Measurements from ENCODE around the gene CALML3.

DNA sequence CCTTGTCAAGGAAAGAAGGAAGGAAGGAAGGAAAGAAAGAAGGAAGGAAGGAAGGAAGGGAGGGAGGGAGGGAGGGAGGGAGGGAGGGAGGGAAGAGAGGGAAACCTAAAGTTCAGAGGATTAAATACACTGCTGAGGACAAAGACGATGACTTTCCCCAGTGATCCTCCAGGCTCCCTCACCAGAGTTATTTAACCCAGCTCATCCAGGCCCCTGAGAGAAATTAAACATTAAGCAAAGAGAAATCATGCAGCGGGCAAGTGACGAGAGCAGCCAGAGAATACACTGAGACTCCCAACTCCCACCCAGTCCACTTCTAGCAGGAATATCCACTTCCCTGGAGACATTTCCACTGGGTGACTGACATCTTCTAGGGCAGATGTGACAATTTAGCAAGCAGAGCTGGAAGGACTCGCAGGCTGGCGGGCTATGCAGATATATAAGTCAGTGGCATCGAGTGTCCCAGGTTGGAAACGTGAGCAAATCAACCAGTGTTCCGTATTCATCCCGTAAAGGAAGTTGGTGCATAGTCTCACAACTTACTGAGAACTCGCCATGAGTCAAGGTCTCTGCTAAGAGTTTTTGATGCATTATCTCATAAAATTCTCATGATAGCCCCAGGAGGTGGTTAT, 48.7 kb downstream of the CALML3 start:
- TF ChIP-seq POLR2A (IDR thresholded peaks at IDR 0.05), result no peak
- TF ChIP-seq, protein P1, sequence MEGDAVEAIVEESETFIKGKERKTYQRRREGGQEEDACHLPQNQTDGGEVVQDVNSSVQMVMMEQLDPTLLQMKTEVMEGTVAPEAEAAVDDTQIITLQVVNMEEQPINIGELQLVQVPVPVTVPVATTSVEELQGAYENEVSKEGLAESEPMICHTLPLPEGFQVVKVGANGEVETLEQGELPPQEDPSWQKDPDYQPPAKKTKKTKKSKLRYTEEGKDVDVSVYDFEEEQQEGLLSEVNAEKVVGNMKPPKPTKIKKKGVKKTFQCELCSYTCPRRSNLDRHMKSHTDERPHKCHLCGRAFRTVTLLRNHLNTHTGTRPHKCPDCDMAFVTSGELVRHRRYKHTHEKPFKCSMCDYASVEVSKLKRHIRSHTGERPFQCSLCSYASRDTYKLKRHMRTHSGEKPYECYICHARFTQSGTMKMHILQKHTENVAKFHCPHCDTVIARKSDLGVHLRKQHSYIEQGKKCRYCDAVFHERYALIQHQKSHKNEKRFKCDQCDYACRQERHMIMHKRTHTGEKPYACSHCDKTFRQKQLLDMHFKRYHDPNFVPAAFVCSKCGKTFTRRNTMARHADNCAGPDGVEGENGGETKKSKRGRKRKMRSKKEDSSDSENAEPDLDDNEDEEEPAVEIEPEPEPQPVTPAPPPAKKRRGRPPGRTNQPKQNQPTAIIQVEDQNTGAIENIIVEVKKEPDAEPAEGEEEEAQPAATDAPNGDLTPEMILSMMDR (IDR thresholded peaks at IDR 0.05), result no peak
